ENCODE data around the gene NR1I2.

NR1I2 gene

GRCh38 chr3:119817071-119817470, 35.2 kb downstream of the NR1I2 start:
- no peaks in the 10 kb centered on the region for H3K27me3 ChIP-seq
- H3K4me1 ChIP-seq = no peaks in the 10 kb centered on the region
- H3K4me2 ChIP-seq = no peak overlapping the region
- no peak overlapping the region for H3K4me3 ChIP-seq
- TF ChIP-seq Cebpa-rat (IDR thresholded peaks at IDR 0.05) = no peak
- H3K36me3 ChIP-seq = no peaks in the 10 kb centered on the region
- H3K9ac ChIP-seq = no peak overlapping the region
- H3K27ac ChIP-seq = no peak overlapping the region
- H3K9me3 ChIP-seq = no peaks in the 10 kb centered on the region
- H4K20me1 ChIP-seq = no peaks in the 10 kb centered on the region

- H3K9me3 ChIP-seq = no peaks in the 10 kb centered on the region
- H3K27me3 ChIP-seq = no peaks in the 10 kb centered on the region
- no peaks in the 10 kb centered on the region for H3K4me1 ChIP-seq
- H3K9ac ChIP-seq = no peak overlapping the region
- H3K4me3 ChIP-seq = no peak overlapping the region
- no peaks in the 10 kb centered on the region for H3K36me3 ChIP-seq
- no peak overlapping the region for H3K4me2 ChIP-seq
- no peak for TF ChIP-seq Cebpa-rat (IDR thresholded peaks at IDR 0.05)
- H3K27ac ChIP-seq = no peak overlapping the region
- no peaks in the 10 kb centered on the region for H4K20me1 ChIP-seq
These were observed 35.9 kb downstream of the NR1I2 start for GRCh38 chr3:119817583-119818363.

GRCh38 chr3:119818937-119819336, 37.0 kb downstream of the NR1I2 start:
- no peaks in the 10 kb centered on the region for H3K27me3 ChIP-seq

GRCh38 chr3:119819806-119820205, 37.9 kb downstream of the NR1I2 start:
- TF ChIP-seq Cebpa-rat (IDR thresholded peaks at IDR 0.05) = no peak
- H3K36me3 ChIP-seq = peaks cover 2% of the 10 kb centered on the region
- no peak overlapping the region for H3K4me2 ChIP-seq
- no peak overlapping the region for H3K4me3 ChIP-seq
- H3K4me1 ChIP-seq = no peaks in the 10 kb centered on the region
- H4K20me1 ChIP-seq = no peaks in the 10 kb centered on the region
- no peaks in the 10 kb centered on the region for H3K27me3 ChIP-seq
- no peak overlapping the region for H3K27ac ChIP-seq
- no peaks in the 10 kb centered on the region for H3K9me3 ChIP-seq
- no peak overlapping the region for H3K9ac ChIP-seq

More at GRCh38 chr3:119818937-119819336, 37.0 kb downstream of the NR1I2 start:
- Histone ChIP-seq H3K36me3 (no peaks in the 10 kb centered on the region), H3K9ac (no peak overlapping the region), H3K4me1 (no peaks in the 10 kb centered on the region), H4K20me1 (no peaks in the 10 kb centered on the region), H3K4me2 (no peak overlapping the region), H3K27ac (no peak overlapping the region), H3K4me3 (no peak overlapping the region), H3K9me3 (no peaks in the 10 kb centered on the region)
- no peak for TF ChIP-seq Cebpa-rat (IDR thresholded peaks at IDR 0.05)

GRCh38 chr3:119825820-119826219, 43.9 kb downstream of the NR1I2 start:
- Histone ChIP-seq H3K4me3 (no peak overlapping the region), H3K27ac (no peak overlapping the region)
- no peak for TF ChIP-seq Cebpa-rat (IDR thresholded peaks at IDR 0.05)

GRCh38 chr3:119826711-119827608, 45.1 kb downstream of the NR1I2 start:
- Histone ChIP-seq H3K4me3 (no peak overlapping the region), H3K9me3 (no peaks in the 10 kb centered on the region), H3K36me3 (peaks cover 6% of the 10 kb centered on the region), H4K20me1 (no peaks in the 10 kb centered on the region), H3K27ac (no peak overlapping the region), H3K4me1 (no peaks in the 10 kb centered on the region), H3K27me3 (no peaks in the 10 kb centered on the region), H3K4me2 (no peak overlapping the region), H3K9ac (no peak overlapping the region)
- TF ChIP-seq Cebpa-rat (IDR thresholded peaks at IDR 0.05) = no peak

More at GRCh38 chr3:119825820-119826219, 43.9 kb downstream of the NR1I2 start:
- Histone ChIP-seq H3K27me3 (no peaks in the 10 kb centered on the region), H3K4me2 (no peak overlapping the region), H3K36me3 (peaks cover 6% of the 10 kb centered on the region), H3K9me3 (no peaks in the 10 kb centered on the region), H3K4me1 (no peaks in the 10 kb centered on the region), H4K20me1 (no peaks in the 10 kb centered on the region), H3K9ac (no peak overlapping the region)

GRCh38 chr3:119829420-119829819, 47.5 kb downstream of the NR1I2 start:
- Histone ChIP-seq H3K9me3 (no peaks in the 10 kb centered on the region), H3K27ac (no peak overlapping the region), H4K20me1 (no peaks in the 10 kb centered on the region), H3K4me2 (no peak overlapping the region), H3K4me3 (no peak overlapping the region), H3K9ac (no peak overlapping the region), H3K4me1 (no peaks in the 10 kb centered on the region), H3K27me3 (no peaks in the 10 kb centered on the region), H3K36me3 (peaks cover 6% of the 10 kb centered on the region)
- TF ChIP-seq Cebpa-rat (IDR thresholded peaks at IDR 0.05) = no peak

- H3K4me3 ChIP-seq = no peak overlapping the region
- TF ChIP-seq Cebpa-rat (IDR thresholded peaks at IDR 0.05) = no peak
- no peaks in the 10 kb centered on the region for H3K9me3 ChIP-seq
- H3K36me3 ChIP-seq = no peaks in the 10 kb centered on the region
- H3K27me3 ChIP-seq = no peaks in the 10 kb centered on the region
- no peaks in the 10 kb centered on the region for H3K4me1 ChIP-seq
- H3K9ac ChIP-seq = no peak overlapping the region
- H4K20me1 ChIP-seq = no peaks in the 10 kb centered on the region
- no peak overlapping the region for H3K4me2 ChIP-seq
- no peak overlapping the region for H3K27ac ChIP-seq
These were observed 49.1 kb downstream of the NR1I2 start for GRCh38 chr3:119831022-119831421.

- no peak overlapping the region for H3K4me3 ChIP-seq
- H3K27ac ChIP-seq = no peak overlapping the region
- H4K20me1 ChIP-seq = no peaks in the 10 kb centered on the region
- no peaks in the 10 kb centered on the region for H3K9me3 ChIP-seq
- H3K4me1 ChIP-seq = no peaks in the 10 kb centered on the region
- no peak overlapping the region for H3K9ac ChIP-seq
- H3K4me2 ChIP-seq = no peak overlapping the region
- no peaks in the 10 kb centered on the region for H3K36me3 ChIP-seq
- TF ChIP-seq Cebpa-rat (IDR thresholded peaks at IDR 0.05) = no peak
- H3K27me3 ChIP-seq = no peaks in the 10 kb centered on the region
These were observed 50.1 kb downstream of the NR1I2 start for GRCh38 chr3:119831941-119832371.

Data from BLaER1 (cell line).